GM12872 (cell line): ENCODE results near the gene DNAJB2.

ENCODE experiments used
- CTCF ChIP-seq: IDR thresholded peaks from 3 replicates; pipeline ENCODE4 v1.5.1; 2011; ENCODE audit warnings: low read depth, mild to moderate bottlenecking, low read length, moderate library complexity; ENCODE audit not compliant: insufficient read depth

The DNAJB2 gene

GRCh38 chr2:219323434-219323833 lies 44.3 kb downstream of the DNAJB2 start:
- TF ChIP-seq CTCF: no peak

GRCh38 chr2:219325136-219325535 lies 46.0 kb downstream of the DNAJB2 start:
- TF ChIP-seq CTCF: no peak

- no peak for TF ChIP-seq CTCF
Measured at GRCh38 chr2:219325657-219326315, 46.6 kb downstream of the DNAJB2 start.

- no peak for TF ChIP-seq CTCF
Measured at GRCh38 chr2:219327719-219328118, 48.6 kb downstream of the DNAJB2 start.

- no peak for TF ChIP-seq CTCF
Measured at GRCh38 chr2:219331560-219332213, 52.5 kb downstream of the DNAJB2 start.

- no peak for TF ChIP-seq CTCF
Measured at GRCh38 chr2:219332542-219332941, 53.4 kb downstream of the DNAJB2 start, which contains the start of gene RESP18. Gene RESP18, minus strand, starts transcription at chr2:219332744.

GRCh38 chr2:219334076-219334475 lies 54.9 kb downstream of the DNAJB2 start:
- TF ChIP-seq CTCF: no peak
